ENCODE results near the gene CDH15.
A peak's percentile ranks its signal among the peaks of the same experiment; 100 is the strongest.

Gene CDH15

DNA sequence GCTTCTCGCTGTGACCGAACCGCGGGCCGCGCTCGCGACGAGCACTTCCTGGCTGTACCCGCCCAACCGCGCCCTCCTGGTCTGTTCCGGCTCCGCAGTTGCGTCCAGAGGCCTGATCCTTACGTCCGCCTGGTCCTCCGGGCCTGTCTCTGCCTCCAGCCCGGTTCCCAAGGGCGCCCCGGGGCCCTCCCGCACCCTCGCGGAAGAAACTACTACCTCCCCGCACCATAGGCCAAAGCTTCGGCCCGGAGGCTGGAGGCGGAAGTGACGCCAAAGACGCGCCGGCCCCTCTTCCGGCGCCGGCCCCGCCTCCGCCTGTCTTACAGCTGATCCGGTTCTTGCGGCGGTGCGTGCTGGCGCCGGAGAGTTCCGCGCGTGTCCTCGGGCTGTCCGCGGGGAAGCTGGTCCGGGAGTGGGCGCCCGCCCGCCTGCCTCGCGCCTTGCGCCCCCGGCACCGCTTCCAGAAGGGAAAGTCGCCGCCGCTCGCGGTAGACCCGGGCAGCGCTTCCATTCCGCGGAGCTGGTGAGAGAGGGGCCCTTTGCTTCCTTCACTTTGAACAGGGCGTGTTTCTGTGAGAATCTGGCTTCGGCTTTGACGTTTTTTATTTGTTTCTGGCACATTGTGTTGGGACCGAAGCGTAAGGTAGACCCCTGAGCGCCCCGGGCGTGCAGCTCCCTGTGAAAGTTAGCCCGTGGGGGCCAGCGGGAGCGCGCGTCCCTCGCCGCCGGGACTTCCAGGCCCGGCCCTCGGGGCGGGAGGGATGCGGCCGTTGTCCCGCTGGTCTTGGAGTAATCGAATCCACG, 46.0 kb downstream of the CDH15 start, which contains the start of gene ZNF778 (continued):
- TF ChIP-seq ZNF513 (tag by site-specific recombination; IDR thresholded peaks at IDR 0.05) (no peak), EGR2 (tag by site-specific recombination; IDR thresholded peaks at IDR 0.05; ENCODE audit: low read depth) (0 out of 2 replicates have a peak, but pooled peaks have one; percentile 27), ZNF311 (tag by site-specific recombination; IDR thresholded peaks at IDR 0.05; ENCODE audit: borderline replicate concordance) (no peak), ZNF660 (tag by site-specific recombination; IDR thresholded peaks at IDR 0.05) (no peak; the same call in 1 of the 2 replicates), ZNF785 (tag by site-specific recombination; IDR thresholded peaks at IDR 0.05) (no peak), BCL6B (tag by site-specific recombination; IDR thresholded peaks at IDR 0.05) (no peak), ZNF571 (tag by site-specific recombination; IDR thresholded peaks at IDR 0.05) (no peak), ZNF670 (tag by site-specific recombination; IDR thresholded peaks at IDR 0.05; ENCODE audit: low read depth) (no peak), ZNF610 (tag by site-specific recombination; IDR thresholded peaks at IDR 0.05; ENCODE audit: borderline replicate concordance) (no peak), ZNF449 (tag by site-specific recombination; IDR thresholded peaks at IDR 0.05) (peak; percentile 92), ZNF138 (tag by site-specific recombination; IDR thresholded peaks at IDR 0.05; ENCODE audit: borderline replicate concordance) (no peak), MYNN (tag by site-specific recombination; IDR thresholded peaks at IDR 0.05; ENCODE audit: borderline replicate concordance) (no peak), GLI4 (tag by site-specific recombination; IDR thresholded peaks at IDR 0.05) (no peak), KLF10 (tag by site-specific recombination; IDR thresholded peaks at IDR 0.05) (peak; percentile 71; the same call in 1 of the 2 replicates), ZNF146 (tag by site-specific recombination; IDR thresholded peaks at IDR 0.05) (no peak), ZBTB20 (tag by site-specific recombination; IDR thresholded peaks at IDR 0.05) (peak; percentile 76; the same call in 1 of the 2 replicates), ZBTB48 (tag by site-specific recombination; IDR thresholded peaks at IDR 0.05) (no peak)
- TF ChIP-seq, protein P1, sequence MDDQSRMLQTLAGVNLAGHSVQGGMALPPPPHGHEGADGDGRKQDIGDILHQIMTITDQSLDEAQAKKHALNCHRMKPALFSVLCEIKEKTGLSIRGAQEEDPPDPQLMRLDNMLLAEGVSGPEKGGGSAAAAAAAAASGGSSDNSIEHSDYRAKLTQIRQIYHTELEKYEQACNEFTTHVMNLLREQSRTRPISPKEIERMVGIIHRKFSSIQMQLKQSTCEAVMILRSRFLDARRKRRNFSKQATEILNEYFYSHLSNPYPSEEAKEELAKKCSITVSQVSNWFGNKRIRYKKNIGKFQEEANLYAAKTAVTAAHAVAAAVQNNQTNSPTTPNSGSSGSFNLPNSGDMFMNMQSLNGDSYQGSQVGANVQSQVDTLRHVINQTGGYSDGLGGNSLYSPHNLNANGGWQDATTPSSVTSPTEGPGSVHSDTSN (CRISPR knock-in tag; IDR thresholded peaks at IDR 0.05): no peak
- TF ChIP-seq, protein P2, sequence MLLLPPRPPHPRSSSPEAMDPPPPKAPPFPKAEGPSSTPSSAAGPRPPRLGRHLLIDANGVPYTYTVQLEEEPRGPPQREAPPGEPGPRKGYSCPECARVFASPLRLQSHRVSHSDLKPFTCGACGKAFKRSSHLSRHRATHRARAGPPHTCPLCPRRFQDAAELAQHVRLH (tag by site-specific recombination; IDR thresholded peaks at IDR 0.05): peak; percentile 90

DNA sequence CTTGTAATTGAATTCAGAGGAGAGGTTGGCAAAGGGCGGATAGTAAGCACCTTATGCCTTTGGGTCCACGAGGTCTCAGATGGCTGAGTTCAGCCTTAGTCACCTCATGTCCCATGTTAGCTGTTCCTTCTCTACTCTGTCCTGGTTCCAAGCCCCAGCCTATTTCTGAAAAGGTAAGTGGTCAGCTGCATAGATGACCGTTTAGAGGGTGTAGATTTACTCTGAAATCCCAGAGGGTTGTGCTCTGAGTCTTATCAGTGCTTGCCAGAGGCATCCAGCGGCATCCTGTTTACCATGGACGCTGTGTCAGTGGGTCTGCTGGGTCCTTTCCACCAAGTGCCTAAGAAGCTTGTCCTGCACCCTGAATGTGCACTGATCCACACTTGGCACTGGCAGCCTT, 47.8 kb downstream of the CDH15 start:
- Histone ChIP-seq H3K4me3 (ENCODE audit: low read depth, low read length) (no peak overlapping the region), H3K4me1 (ENCODE audit: control insufficient read depth, insufficient read depth, low read length) (no peaks in the 10 kb centered on the region), H3K36me3 (ENCODE audit: control insufficient read depth in 2 of 2, insufficient read depth in 1 of 2, low read length in 2 of 2) (peaks cover 4 to 51% of the 10 kb centered on the region in 2 experiments; a peak in 2 of 3 replicates), H3K9me3 (ENCODE audit: control insufficient read depth, insufficient read depth, low read depth, low read length) (no peaks in the 10 kb centered on the region), H3K27ac (ENCODE audit: extremely low read depth, low read depth, low read length) (no peak overlapping the region)
- ChIA-PET CTCF (interaction anchor here (1.3 kb wide), 1 partner anchor 53 kb away, joined by 3 read pairs; no protein-coding TSS in a partner anchor), POLR2A (no interaction called here)
- TF ChIP-seq ZSCAN23 (tag by site-specific recombination; IDR thresholded peaks at IDR 0.05) (no peak), ZNF585B (tag by site-specific recombination; IDR thresholded peaks at IDR 0.05) (no peak), ZNF184 (tag by site-specific recombination; IDR thresholded peaks at IDR 0.05) (no peak), ZNF530 (tag by site-specific recombination; IDR thresholded peaks at IDR 0.05; ENCODE audit: low read depth) (no peak), IKZF3 (tag by site-specific recombination; IDR thresholded peaks at IDR 0.05) (no peak), ZNF155 (tag by site-specific recombination; IDR thresholded peaks at IDR 0.05) (no peak), KLF16 (tag by site-specific recombination; IDR thresholded peaks at IDR 0.05) (no peak), ZNF623 (tag by site-specific recombination; IDR thresholded peaks at IDR 0.05) (no peak), ZNF324 (tag by site-specific recombination; IDR thresholded peaks at IDR 0.05) (no peak), ZNF302 (tag by site-specific recombination; IDR thresholded peaks at IDR 0.05; ENCODE audit: low read depth) (no peak), ZNF37A (tag by site-specific recombination; IDR thresholded peaks at IDR 0.05) (no peak), ZNF140 (tag by site-specific recombination; IDR thresholded peaks at IDR 0.05) (no peak)
- TF ChIP-seq, protein P3, sequence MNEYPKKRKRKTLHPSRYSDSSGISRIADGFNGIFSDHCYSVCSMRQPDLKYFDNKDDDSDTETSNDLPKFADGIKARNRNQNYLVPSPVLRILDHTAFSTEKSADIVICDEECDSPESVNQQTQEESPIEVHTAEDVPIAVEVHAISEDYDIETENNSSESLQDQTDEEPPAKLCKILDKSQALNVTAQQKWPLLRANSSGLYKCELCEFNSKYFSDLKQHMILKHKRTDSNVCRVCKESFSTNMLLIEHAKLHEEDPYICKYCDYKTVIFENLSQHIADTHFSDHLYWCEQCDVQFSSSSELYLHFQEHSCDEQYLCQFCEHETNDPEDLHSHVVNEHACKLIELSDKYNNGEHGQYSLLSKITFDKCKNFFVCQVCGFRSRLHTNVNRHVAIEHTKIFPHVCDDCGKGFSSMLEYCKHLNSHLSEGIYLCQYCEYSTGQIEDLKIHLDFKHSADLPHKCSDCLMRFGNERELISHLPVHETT (tag by site-specific recombination; IDR thresholded peaks at IDR 0.05): no peak
